ENCODE results near the gene EIF4G3. TPM values are rescaled to one million over a fixed set of nuclear protein-coding genes. Genes with fewer than 3 reads are reported as not detected.
"Not testable (repeated sequence)": the region's sequence is repeated elsewhere in the genome, so short reads cannot be mapped to it uniquely, and the experiment has no call there.

EIF4G3 gene
- total RNA-seq, 1 experiment from 2014 or later: 66.8 TPM

DNA sequence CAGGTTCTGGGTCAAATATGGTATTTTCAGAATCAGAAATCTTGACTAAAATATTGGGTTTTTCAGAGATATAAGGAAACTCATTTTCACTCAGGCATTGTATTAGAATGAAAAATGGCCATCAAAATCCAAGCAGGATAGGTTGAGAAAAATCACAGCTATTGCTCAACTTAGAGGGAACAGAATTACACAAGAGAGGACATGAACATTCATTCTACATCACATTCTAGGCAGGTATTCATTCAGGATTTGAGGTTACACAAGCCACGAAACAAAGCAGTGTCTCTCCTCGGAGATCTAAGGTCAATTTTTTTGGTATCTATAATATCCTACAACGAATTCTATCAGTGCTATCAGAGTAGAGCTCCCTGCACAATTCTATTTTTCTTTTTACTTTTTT, 226.0 kb downstream of the EIF4G3 start:
- DNase-seq: no peak
- Histone ChIP-seq H3K27ac (no peak overlapping the region), H3K27me3 (no peaks in the 10 kb centered on the region), H3K4me1 (no peaks in the 10 kb centered on the region), H3K36me3 (peaks cover 25% of the 10 kb centered on the region), H3K9me3 (replicated peaks) (no peaks in the 10 kb centered on the region), H3K4me3 (no peak overlapping the region)

DNA sequence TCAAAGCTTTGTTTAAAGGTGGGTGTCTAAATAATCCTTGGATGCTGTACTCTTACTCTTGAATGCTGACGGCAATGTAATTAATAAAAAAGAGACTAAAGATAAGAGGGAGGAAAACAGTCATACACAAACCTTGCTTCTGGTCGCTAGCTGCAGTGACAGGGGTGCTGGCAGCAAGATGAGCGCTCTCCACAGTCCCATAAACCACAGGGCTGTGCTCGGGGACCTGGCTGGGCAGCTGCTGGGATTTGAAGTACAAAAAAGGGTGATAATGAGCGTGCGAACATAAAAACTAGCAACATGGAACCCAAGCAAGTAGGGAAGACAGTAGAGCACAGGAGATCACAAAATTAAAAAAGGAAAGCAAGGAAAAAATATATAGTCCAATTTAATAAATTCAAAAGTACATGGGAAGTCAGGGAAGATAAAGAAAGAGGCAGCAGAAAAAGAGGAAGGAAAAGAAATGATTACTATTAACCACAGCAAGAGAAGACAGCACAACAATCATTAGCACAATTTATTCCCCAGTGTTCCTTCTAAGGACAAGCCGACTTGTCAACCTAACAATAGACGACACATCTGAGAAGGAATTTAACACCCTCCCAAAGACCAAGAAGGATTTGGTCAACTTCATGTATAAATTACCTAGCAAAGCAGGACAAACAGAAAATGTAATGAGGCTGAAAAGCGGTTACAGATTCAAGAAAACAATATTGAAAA, 226.7 kb downstream of the EIF4G3 start:
- no peak overlapping the region for H3K4me3 ChIP-seq
- no peaks in the 10 kb centered on the region for H3K4me1 ChIP-seq
- H3K27ac ChIP-seq: no peak overlapping the region
- H3K9me3 ChIP-seq (replicated peaks): no peaks in the 10 kb centered on the region
- H3K36me3 ChIP-seq: peaks cover 29% of the 10 kb centered on the region
- H3K27me3 ChIP-seq: no peaks in the 10 kb centered on the region
- DNase-seq: peak; percentile 11 to 30

DNA sequence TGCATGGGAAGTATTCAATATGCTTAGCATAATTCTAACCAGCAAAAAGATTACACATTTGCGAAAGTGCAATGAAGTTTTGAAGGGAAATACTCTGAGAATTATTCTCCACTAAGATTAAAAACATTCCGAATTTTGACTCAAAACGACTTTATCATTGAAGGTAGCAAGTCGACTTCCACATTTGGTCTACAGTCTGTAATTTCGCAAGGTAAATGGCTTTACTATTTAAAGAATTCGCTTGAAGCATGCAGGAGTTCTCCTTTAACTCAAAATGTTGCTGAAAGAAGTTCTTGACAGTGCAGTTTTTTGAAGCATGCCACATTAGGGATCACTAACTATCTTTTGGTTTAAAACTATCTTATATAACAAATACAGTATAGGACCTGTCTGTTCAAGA, 228.6 kb downstream of the EIF4G3 start:
- no peaks in the 10 kb centered on the region for H3K4me1 ChIP-seq
- no peak overlapping the region for H3K27ac ChIP-seq
- DNase-seq: no peak
- no peaks in the 10 kb centered on the region for H3K9me3 ChIP-seq (replicated peaks)
- H3K27me3 ChIP-seq: no peaks in the 10 kb centered on the region
- H3K36me3 ChIP-seq: peaks cover 24% of the 10 kb centered on the region
- H3K4me3 ChIP-seq: no peak overlapping the region

- no peak for DNase-seq
- Histone ChIP-seq H3K4me3 (no peak overlapping the region), H3K27ac (no peak overlapping the region), H3K27me3 (no peaks in the 10 kb centered on the region), H3K4me1 (no peaks in the 10 kb centered on the region), H3K9me3 (replicated peaks) (no peaks in the 10 kb centered on the region), H3K36me3 (peaks cover 19% of the 10 kb centered on the region)
Observed at GRCh38 chr1:20947409-20947808, 229.3 kb downstream of the EIF4G3 start.

DNA sequence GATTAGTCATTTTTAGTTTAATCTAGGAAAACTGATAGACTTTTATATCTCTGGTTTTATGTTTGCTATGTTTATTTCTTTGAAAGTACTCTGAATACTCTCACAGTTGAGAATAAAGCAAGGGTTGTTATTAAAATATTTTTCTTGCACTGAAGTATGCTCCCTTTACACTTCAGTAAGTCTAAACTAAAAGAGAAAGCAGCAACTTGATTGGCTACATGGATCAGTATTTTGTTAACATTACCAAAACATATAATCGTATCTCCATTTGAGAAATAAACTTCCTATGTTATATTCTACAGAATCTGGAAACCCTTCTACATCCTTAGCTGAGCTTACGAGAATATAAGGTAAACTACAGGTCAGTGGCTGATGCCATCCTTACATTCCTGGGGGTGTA, 240.1 kb downstream of the EIF4G3 start:
- Histone ChIP-seq H3K27me3 (no peaks in the 10 kb centered on the region), H3K9me3 (replicated peaks) (no peaks in the 10 kb centered on the region), H3K4me1 (no peaks in the 10 kb centered on the region), H3K27ac (no peak overlapping the region), H3K36me3 (peaks cover 19% of the 10 kb centered on the region), H3K4me3 (no peak overlapping the region)
- DNase-seq: no peak

- no peaks in the 10 kb centered on the region for H3K9me3 ChIP-seq (replicated peaks)
- no peaks in the 10 kb centered on the region for H3K27me3 ChIP-seq
- no peak overlapping the region for H3K4me3 ChIP-seq
- no peak for DNase-seq
- H3K36me3 ChIP-seq: peaks cover 15% of the 10 kb centered on the region
- no peak overlapping the region for H3K27ac ChIP-seq
- H3K4me1 ChIP-seq: no peaks in the 10 kb centered on the region
Observed at GRCh38 chr1:20936216-20936615, 240.5 kb downstream of the EIF4G3 start.

- no peak for DNase-seq
Observed at GRCh38 chr1:20935717-20936116, 241.0 kb downstream of the EIF4G3 start.

DNA sequence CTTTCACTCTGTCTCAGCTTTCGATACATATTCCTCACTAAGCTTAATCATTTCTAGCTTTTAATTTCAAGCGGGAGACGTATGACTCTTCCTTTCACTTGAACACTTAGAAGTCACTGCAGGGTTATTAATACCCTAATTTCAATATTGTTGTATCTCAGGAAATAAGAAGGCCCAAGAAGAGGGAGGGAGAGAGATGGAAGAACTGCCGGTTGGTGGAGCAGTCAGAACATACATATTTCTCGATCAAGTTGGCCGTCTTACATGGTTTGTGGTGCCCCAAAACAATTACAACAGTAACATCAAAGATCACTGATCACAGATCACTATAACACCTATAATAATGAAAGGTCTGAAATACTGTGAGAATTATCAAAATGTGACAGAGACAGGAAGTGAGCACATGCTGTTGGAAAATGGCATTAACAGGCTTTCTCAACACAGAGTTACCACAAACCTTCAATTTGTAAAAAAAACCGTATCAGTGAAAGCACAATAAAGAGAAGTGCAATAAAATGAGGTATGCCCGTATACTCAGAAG, 244.2 kb downstream of the EIF4G3 start:
- Histone ChIP-seq H3K4me3 (no peak overlapping the region), H3K9me3 (replicated peaks) (no peaks in the 10 kb centered on the region), H3K4me1 (no peaks in the 10 kb centered on the region), H3K27me3 (no peaks in the 10 kb centered on the region), H3K27ac (no peak overlapping the region), H3K36me3 (peaks cover 31% of the 10 kb centered on the region)
- DNase-seq: no peak

More at GRCh38 chr1:20935717-20936116, 241.0 kb downstream of the EIF4G3 start:
- Histone ChIP-seq H3K36me3 (peaks cover 12% of the 10 kb centered on the region), H3K27me3 (no peaks in the 10 kb centered on the region), H3K9me3 (replicated peaks) (no peaks in the 10 kb centered on the region), H3K4me1 (no peaks in the 10 kb centered on the region), H3K4me3 (no peak overlapping the region), H3K27ac (no peak overlapping the region)

- no peaks in the 10 kb centered on the region for H3K9me3 ChIP-seq (replicated peaks)
- no peak overlapping the region for H3K27ac ChIP-seq
- H3K4me3 ChIP-seq: no peak overlapping the region
- no peaks in the 10 kb centered on the region for H3K4me1 ChIP-seq
- peaks cover 27% of the 10 kb centered on the region for H3K36me3 ChIP-seq
- DNase-seq: no peak
- H3K27me3 ChIP-seq: no peaks in the 10 kb centered on the region
Observed at GRCh38 chr1:20931930-20932436, 244.7 kb downstream of the EIF4G3 start.

DNA sequence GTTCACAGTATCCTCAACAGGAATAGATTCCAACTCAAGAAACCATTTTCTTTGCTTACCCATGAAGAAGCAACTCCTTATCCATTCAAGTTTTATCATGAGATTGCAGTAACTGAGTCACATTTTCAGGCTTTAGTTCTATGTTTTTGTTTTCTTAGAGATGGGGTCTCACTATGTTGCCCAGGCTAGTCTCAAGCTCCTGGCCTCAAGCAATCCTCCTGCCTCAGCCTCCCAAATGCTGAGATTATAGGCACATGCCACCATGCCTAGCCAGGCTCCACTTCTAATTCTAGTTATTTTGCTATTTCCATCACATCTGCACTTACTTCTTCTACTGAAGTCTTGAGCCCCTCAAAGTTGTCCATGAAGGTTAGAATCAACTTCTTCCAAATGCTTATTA, 246.3 kb downstream of the EIF4G3 start:
- Histone ChIP-seq H3K27ac (no peak overlapping the region), H3K27me3 (no peaks in the 10 kb centered on the region), H3K36me3 (peaks cover 24% of the 10 kb centered on the region), H3K4me3 (no peak overlapping the region), H3K4me1 (no peaks in the 10 kb centered on the region), H3K9me3 (replicated peaks) (no peaks in the 10 kb centered on the region)
- DNase-seq: no peak

- peaks cover 24% of the 10 kb centered on the region for H3K36me3 ChIP-seq
Observed at GRCh38 chr1:20928146-20928545, 248.6 kb downstream of the EIF4G3 start.

DNA sequence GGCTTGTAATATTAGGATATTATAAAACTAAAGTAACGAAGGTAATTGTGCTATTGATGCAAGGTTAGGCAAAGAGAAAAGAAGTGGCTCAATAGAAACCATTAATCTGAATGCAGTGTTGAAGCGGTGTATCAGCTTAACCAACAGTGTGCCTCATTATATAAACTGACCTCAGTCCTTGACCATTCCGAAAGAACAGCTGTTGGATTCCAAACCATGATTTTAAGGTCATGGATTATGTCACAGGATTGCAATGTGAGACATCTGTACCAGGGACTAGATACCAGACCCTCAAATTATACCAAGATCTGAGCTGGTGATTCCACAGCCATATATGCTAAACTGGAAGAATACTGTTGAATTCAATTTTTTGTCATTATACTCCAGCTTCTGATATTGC, 255.4 kb downstream of the EIF4G3 start:
- H3K4me1 ChIP-seq: peaks cover 18% of the 10 kb centered on the region
- no peak overlapping the region for H3K4me3 ChIP-seq
- H3K27ac ChIP-seq: peak overlapping the region; percentile 78
- no peaks in the 10 kb centered on the region for H3K36me3 ChIP-seq
- DNase-seq: peak; percentile 74 to 93
- H3K9me3 ChIP-seq (replicated peaks): no peaks in the 10 kb centered on the region
- H3K27me3 ChIP-seq: no peaks in the 10 kb centered on the region

More at GRCh38 chr1:20928146-20928545, 248.6 kb downstream of the EIF4G3 start:
- no peak for DNase-seq
- Histone ChIP-seq H3K4me1 (no peaks in the 10 kb centered on the region), H3K4me3 (no peak overlapping the region), H3K27ac (no peak overlapping the region), H3K27me3 (no peaks in the 10 kb centered on the region), H3K9me3 (replicated peaks) (no peaks in the 10 kb centered on the region)

DNA sequence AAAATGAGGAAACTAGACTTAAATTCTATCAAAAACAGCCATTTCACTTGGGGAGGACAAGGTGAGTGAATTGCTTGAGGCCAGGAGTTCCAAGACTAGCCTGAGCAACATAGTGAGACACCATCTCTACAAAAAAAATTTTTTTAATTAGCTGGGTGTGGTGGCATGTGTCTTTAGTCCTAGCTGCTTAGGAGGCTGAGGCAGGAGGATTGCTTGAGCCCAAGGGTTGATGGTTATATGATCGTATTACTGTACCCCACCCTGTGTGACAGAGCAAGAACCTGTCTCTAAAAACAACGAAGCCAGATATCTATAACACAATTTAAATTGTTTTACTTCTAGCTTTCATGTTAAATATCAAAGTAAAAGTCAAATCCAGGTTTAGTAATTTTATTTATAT, 263.5 kb downstream of the EIF4G3 start:
- H3K9me3 ChIP-seq (replicated peaks): peaks cover 3% of the 10 kb centered on the region; the same call in 1 of the 2 replicates
- no peak for DNase-seq
- H3K4me1 ChIP-seq: no peaks in the 10 kb centered on the region
- H3K36me3 ChIP-seq: peaks cover 21% of the 10 kb centered on the region
- H3K27me3 ChIP-seq: no peaks in the 10 kb centered on the region
- no peak overlapping the region for H3K27ac ChIP-seq
- H3K4me3 ChIP-seq: no peak overlapping the region

DNA sequence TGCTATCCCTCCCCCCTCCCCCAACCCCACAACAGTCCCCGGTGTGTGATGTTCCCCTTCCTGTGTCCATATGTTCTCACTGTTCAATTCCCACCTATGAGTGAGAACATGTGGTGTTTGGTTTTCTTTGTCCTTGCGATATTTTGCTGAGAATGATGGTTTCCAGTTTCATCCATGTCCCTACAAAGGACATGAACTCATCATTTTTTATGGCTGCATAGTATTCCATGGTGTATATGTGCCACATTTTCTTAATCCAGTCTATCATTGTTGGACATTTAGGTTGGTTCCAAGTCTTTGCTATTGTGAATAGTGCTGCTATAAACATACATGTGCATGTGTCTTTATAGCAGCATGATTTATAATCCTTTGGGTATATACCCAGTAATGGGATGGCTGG, 269.2 kb downstream of the EIF4G3 start:
- H3K4me3 ChIP-seq; H3K4me1 ChIP-seq; H3K27ac ChIP-seq; H3K9me3 ChIP-seq (replicated peaks); H3K27me3 ChIP-seq; DNase-seq: not testable (repeated sequence)
- peaks cover 24% of the 10 kb centered on the region for H3K36me3 ChIP-seq

DNA sequence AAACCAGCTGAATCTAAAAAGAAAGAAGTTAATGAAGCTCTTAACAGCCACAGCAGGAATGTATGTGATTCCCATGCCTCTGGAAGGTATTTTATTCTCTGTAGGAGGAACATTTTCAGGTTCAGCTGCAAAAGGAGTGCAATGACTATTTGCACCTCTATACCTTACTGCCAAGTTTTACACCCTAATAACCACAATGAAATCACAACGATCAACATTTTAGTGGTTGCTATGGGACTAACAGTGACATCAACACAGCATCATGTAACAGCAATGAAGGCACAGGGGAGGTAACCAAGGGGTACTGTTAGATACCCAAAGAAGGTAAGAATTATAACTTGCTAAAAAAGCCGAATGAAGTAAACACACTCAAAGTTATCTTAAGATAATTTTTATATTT, 273.3 kb downstream of the EIF4G3 start:
- H3K4me1 ChIP-seq: peaks cover 5% of the 10 kb centered on the region; the same call in 1 of the 2 replicates
- no peaks in the 10 kb centered on the region for H3K9me3 ChIP-seq (replicated peaks)
- no peak for DNase-seq
- H3K36me3 ChIP-seq: peaks cover 22% of the 10 kb centered on the region
- H3K4me3 ChIP-seq: no peak overlapping the region
- no peaks in the 10 kb centered on the region for H3K27me3 ChIP-seq
- H3K27ac ChIP-seq: no peak overlapping the region

DNA sequence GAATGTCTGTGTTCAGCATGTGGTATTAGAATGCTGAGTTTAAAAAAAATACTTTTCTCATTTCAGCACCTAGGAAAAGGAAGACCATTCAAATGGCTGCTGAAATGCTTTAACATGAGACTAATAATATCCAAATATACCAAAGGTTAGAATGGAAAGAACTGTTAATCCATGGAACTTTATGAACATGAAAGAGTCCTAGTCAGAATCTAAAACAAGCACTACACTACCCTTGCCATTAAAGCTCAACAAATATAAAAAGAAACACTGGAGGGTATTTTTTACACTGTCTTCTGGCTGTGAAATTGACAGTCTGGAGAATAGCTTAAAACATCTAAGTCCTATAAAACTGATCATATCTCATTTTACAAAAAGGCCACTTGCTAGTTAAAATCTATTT, 276.6 kb downstream of the EIF4G3 start:
- no peak overlapping the region for H3K4me3 ChIP-seq
- peaks cover 28% of the 10 kb centered on the region for H3K36me3 ChIP-seq
- no peaks in the 10 kb centered on the region for H3K27me3 ChIP-seq
- H3K9me3 ChIP-seq (replicated peaks): no peaks in the 10 kb centered on the region
- no peak for DNase-seq
- peaks cover 5% of the 10 kb centered on the region; the same call in 1 of the 2 replicates for H3K4me1 ChIP-seq
- H3K27ac ChIP-seq: no peak overlapping the region

Measured in SJCRH30 (cell line).